Measurements from ENCODE around the gene MYBPC1.
"Not testable (repeated sequence)": the region's sequence is repeated elsewhere in the genome, so short reads cannot be mapped to it uniquely, and the experiment has no call there.

Gene MYBPC1

DNA sequence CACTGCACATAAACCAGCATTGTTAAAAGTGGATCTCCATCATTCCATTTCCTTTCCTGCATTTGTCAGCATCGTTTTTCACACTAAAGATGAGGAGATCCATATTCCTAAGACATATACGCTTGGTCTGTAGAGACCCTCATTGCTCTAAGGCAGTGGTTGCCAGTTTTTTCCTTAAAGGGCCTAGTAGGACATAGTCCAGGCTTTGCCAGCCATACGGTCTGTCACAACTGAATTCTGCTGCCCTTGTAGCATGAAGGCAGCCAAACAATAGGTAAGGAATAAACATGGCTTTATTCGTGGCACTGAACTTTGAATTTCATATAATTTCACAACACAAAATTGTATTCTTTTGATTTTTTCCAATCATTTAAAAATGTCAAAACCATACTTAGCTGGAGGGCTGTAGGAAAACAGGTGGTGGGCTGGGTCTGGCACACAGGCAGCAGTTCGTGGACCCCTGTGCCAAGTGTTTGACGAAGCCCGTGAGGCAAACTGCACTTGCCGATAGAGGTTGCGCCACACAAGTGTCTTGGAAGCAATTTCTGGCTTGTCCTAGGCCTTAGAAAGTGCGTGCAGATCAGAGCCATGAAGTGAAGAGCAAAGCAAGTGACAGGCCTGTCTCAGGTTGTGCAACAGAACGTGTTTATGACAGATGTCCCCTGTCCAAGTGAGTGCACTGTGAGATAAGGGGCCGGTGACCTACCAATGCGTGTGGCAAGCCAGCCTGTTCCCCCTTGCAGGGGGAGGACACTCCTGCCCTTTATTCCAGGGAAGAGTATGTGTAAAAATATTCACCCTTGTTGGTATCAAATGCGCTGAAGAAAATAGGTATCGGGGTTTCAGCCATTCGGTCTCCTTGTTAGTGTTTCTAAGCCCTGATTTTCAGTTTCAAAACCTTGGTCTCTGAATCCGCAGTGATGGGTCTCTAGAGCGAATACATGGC, 101.8 kb downstream of the MYBPC1 start:
- no peak for DNase-seq

DNA sequence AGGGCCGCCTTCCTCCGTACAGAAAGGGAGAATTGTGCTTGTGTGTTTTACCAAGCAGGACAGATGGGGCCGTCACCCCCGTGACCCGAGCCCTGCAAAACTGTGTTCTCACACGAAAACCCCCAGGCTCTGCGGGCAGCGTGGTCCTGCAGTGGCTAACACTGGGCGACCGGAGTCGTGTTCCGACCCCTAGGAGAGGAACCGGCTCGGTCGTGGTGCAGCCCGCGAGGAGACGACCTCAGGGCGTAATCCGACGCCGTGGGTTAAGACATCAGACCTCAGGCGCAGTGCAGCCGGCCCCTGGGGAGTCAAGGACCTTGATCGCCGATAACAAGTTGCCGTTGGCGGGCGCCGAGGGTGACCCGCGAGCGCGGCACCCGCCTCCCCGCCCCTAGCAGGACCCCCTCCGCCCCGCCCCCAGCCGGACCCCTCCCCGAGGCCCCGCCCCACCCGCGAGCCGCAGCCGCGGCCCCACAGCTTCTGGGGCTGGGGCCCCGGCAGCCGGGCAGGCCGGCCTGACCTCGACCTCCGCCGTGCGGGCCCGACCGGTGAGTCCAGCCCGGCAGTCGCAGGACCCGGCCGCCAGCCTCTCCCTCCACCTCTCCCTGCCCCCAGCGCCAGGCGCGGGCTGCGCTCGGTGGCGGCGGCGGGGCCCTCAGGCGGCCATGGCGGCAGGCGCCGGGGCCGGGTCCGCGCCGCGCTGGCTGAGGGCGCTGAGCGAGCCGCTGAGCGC, 102.6 kb downstream of the MYBPC1 start, which contains the start of gene CHPT1:
Gene CHPT1, plus strand, starts transcription at position 444 of the 733 bp plus-strand sequence. Its CDS starts 222 bp downstream, at position 666.
- DNase-seq, result peak; percentile 18

DNA sequence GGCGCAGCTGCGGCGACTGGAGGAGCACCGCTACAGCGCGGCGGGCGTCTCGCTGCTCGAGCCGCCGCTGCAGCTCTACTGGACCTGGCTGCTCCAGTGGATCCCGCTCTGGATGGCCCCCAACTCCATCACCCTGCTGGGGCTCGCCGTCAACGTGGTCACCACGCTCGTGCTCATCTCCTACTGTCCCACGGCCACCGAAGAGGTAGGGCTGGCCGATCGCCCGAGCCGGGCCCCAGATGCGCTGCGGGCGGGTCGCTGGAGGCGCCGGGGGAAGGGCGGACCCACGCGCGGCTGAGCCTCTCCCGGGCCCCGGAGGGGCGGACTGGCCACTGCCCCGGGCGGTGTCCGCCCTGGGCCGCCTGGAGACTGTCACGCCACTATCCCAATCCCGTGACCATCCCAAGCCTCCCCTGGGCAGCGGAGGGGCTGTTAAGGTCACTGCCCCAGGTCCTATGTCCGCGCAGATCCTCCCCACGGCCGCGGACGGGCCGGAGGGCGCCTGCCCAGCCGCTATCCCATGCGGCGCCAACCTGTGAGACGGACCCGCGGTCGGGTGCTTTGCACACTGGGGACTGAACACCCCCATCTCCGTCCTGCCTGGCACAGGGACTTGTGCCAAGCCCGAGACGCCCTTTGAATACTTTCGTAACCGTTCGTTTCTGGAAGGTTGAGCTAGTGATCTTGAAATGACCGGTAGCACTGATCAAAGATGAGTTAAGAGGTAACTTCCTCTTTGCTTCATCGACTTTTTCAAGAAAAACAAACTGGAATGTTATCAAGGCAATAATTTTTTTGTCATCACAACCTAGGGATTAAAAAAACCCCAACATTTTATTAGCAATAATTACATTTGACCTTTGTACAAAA, 103.4 kb downstream of the MYBPC1 start:
- DNase-seq, result peak; percentile 40

DNA sequence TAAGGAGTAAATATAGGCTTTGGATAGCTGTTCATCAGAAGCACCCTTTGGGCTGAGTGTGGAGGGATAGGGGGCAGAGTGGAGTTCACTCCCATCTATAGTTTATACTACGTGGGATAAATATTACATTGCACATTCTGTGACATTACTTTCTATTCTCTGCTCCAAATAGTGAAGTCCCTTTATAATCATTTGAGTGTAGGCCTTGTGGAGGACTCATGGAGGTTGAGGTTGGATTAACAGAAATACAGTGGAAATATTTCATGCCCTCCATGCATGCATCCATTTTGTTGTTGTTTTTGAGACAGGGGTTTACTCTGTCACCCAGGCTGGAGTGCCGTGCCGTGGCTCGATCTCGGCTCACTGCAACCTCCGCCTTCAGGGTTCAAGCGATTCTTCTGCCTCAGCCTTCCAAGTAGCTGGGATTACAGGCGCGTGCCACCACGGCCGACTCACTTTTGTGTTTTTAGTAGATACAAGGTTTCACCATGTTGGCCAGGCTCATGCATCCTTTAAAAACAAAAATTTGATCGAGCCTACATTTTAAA, 104.1 kb downstream of the MYBPC1 start:
- DNase-seq, result peak; percentile 8

DNA sequence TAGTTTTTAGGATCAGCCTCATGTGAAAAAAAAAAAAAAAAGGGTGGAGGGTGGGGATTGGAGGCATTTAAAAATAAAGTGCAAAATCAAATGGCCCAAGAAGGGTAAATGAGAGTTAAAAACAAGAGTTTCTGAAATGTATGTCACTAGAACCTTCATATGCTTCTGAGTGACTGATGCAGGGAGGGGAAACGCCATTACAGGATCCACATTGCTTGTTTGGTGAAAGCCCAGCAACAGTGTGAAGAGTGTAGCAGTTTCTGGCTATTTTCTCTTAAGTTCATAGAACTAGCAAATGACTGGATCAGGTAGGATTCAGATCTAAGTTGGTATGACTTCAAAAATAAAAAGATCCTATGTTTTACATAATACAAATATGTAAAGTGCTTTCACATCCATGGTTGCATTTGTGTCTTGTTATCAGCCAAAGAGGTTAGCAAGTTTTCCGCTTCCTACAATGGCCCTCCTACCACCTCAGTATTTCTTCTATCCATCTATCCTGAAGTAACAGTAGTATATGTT, 105.6 kb downstream of the MYBPC1 start:
- DNase-seq, result no peak

DNA sequence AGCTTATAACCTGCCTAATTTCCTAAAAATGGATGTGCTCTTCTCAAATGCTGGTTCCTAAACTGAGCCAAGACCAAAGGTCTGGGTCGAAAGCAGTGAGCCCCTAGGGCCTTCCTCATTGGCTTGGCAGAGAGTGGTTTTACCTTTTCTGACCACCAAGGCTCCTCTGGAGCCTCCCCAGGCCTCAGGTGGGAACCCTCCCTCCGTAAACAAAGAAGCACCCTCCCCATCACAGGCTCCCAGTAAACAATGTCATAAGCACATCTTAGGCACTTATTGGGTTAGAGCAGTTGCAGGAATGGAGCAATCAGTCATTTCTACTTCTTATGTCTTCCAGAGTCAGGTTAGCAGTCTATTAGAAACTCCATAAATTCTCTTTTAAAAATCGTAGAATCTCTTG, 108.7 kb downstream of the MYBPC1 start:
- DNase-seq, result no peak

DNA sequence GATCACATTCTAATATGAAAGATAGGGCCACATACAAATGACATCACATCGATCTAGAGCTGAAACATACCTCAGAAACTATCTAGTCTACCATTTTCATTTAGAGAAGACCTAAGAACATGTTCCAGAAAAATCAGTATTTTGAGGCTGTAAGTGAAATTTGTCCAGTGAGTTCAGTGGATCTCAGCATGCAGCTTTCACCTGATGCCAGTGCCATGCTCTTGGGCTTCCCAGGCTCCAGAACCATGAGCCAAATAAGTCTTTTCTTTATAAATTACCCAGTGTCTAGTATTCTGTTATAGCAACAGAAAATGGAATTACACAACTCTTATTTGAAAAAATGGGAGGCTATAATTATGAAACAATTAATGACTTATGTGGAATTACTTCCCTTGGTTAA, 111.6 kb downstream of the MYBPC1 start:
- no peak for DNase-seq

DNA sequence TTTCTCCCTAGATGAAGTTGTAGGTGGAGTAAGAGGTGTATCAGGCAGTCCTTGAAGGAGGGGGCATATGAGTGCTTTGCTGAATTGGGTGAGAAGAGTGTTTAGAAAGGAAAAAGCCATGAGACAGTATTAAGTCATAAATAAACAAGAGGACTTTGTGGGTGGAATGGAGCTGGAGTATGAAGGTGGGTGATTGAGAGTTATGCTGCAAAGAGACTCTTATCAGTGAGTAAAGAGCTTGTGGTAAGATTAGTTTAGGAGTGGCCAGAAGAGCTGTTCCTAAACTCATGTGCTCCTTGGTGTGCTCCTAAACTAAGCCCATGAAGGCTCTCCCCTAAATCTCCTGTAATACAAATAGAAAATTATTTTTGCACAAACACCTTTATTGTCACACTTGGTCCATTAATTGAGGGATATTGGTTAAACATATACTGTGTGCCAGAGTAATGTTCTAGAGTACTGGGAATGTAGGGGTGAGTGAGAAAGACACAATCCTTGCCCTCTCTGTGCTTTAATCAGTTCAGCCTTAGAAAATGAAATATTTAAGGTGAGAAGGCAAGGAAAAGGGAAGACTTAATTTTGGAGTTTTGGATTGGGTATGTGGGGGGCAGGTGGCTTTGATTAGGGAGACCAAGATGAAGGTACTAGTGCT, 112.5 kb downstream of the MYBPC1 start:
- DNase-seq, result no peak

DNA sequence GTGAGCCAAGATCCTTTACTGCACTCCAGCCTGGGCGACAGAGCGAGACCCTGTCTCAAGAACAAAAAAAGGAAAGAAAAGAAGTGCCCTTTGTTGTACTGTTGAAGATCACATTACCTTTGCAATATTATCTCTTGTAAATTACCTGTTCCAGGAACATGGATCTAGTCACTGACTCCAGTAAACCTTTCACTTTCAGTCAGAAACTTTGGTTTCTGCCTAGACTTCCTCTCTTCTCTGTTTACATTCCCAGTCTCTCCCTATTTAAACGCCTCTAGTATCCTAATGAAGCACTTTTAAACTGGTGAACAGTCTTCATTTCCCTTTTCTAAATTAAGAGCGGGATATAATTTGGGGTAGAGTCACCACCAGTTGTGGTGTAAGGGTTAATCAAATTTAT, 115.5 kb downstream of the MYBPC1 start:
- no peak for DNase-seq

DNA sequence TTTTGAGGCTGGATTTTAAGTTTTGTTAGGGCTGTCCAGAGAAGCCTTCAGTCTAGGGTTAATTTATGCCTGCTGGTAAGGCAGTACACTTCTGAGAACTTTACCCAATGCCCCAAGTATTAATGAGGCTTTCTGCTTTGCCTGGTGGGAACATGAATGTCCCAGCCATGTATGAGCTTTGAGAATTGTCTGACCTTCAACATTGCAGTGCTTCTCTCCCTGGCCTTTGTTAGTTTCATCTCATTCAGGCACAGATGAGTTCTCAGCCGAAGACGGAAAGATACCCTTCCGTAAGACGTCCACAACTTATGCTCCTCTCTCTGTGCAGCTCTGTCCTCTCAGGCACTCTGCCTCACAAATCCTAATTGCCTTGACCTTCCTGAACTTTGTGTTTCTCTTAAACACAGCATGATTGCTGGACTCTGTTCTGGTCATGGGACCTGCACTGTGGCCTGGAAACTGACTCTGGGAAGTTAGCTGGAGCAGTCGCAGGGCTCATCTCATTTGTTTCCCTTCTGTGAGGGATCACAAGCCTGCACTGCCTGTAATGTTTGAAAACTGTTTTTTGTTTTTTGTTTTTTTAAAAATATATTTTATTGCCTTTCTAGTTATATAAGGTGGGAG, 118.4 kb downstream of the MYBPC1 start:
- no peak for DNase-seq

DNA sequence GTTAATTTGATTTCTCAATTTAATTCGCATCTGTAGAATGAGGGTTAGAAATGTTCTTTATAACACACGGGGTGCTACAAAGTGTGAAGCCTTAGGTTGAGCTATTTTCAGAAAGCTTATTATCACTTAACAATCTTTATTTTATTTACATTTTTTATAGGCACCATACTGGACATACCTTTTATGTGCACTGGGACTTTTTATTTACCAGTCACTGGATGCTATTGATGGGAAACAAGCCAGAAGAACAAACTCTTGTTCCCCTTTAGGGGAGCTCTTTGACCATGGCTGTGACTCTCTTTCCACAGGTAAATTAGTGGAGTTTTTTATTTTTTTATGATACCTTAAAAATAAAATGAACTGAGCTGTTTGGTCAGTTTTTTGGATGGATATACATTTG, 119.2 kb downstream of the MYBPC1 start:
- DNase-seq, result no peak

DNA sequence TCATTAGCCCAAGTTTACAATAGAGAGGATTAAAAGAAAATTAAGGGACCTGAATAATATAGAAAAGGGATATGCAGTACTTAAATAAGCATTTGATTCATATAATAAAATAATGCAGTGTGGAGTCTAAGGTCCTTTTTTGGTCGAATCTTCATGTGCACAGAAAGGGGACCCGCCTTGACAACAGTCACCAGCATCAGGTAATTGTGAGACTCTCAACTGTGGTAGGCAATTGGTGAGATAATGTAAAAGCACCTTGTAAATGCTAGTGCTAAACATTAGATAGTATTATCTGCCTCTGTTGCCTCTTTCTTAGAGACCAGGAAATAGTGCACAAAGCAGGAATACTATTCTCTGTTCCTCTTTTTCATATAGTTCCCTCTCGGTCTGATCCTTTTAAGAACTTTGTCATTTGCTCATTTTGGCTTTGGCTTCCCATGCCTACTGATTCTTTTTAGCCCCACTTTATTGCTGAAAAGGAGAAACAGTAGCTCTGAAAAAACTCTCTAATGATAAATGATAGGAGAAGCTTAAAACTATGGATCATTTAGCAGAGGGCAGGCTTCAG, 120.2 kb downstream of the MYBPC1 start:
- DNase-seq, result no peak

DNA sequence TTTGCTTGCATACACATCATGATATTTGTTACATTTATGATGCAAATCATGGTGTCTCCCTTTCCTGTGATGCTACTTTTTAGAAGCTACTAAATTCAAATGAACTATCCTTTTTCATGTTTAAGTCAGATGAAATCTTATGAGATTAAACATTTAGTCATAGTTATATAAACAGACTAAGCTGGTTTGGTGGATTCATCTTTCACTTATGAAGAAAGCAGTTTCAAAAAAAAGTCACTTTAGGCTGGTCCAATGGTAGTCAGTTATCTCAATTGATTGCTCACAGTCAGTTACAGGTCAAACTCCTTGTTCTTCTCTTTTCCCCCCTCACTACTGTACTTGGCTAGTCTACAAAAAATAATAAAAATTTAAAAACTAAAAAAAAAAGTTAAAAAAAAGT, 124.8 kb downstream of the MYBPC1 start:
- no peak for DNase-seq

DNA sequence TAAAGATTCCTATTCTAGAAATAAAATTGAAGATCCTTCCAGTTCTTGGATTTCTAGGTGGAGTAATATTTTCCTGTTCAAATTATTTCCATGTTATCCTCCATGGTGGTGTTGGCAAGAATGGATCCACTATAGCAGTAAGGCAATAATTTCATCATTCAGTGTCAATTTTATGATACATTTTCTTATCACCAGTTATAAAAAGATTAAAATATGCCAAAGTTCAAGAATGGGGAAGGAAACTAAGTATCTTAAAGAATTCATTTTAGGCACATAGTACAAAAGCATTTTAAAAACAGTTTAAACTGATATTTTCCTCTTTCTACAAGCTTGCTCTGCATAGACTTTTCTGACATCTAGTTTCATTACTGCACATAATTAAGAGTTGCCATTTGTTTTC, 125.3 kb downstream of the MYBPC1 start:
- no peak for DNase-seq

DNA sequence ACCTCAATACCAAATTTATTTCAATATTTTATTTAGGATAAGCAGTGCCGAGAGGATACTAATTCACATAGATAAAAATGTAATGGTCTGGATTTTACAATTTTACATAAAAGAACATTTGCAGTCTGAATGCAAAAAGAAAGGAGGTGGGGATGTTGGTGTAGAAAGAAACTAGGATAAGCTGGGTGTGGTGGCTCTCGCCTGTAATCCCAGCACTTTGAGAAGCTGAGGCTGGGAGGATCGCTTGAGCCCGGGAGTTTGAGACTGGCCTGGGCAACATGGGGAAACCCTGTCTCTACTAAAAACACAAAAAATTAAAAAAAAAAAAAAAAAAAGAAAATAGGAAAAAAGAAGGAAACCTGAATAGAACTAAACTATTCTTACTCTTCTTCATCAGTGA, 127.6 kb downstream of the MYBPC1 start:
- DNase-seq, result no peak

DNA sequence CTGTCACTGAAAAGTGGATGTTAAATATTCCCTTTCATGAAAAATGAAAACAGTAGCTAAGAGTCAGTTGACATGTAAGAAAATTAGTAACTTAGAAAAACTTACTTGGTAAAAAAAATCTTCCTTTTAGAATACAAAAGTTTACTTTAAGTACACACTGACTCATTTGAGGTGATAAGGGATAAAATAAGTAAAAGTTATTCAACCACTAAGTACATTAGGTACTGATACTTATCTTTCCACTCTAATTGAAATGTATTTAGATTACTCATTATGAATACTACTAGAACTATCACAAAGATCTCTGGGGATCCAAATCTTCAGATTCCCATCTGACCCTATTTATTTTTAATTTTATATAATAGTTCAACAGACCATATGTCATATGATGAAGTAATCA, 132.3 kb downstream of the MYBPC1 start:
- DNase-seq, result no peak

DNA sequence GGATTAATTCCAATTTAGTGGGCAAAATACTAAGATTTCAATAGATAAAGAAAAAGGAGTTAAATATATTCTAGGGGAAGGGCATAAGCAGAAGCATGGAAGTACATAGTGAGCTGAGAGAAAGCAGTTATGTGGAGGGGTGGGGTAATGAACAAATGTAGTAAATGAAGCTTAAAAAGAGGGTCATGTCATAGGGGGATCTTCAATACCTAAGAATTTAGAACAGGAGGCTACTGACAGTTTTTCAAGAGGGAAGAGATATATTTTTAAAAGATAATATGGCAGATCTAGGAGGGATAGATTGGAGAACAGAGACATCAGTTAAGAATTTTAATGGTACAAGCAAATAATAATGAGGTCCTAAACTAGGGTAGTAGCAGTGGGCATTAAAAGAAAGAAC, 135.1 kb downstream of the MYBPC1 start:
- DNase-seq, result no peak

DNA sequence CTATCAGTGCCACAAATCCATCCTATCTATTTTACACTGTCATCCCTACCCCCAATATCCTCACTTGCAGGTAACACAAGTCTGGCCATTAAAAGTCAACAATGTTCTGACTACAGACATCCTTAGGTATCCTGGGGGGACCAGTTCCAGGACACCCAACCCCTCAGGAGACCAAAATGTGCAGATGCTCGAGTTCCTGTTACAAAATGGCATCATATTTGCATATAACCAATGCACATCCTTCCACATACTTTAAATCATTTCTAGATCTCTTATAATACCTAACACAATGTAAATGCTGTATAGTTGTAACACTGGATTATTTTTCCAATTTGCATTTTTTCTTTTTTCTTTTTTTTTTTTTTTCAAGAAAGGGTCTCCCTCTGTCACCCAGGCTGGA, 137.5 kb downstream of the MYBPC1 start:
- no peak for DNase-seq

DNA sequence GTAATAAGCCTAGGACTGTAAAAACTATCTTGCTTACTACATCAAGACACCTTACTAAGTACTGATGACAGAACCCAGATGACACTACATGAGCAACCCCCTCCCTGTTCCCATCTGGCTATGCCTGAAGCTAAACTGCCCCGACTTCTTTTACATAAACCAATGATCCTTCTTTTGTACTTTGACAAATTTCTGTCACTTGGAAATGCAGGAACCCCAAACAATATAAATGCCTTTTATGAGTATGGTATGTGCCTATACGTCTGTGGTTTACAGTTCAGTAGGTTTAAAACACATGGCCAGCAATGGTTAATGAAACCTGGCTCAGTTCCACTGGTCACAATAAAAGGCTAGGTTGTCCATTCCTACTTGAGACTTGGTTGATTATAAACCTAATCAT, 138.4 kb downstream of the MYBPC1 start:
- no peak for DNase-seq

DNA sequence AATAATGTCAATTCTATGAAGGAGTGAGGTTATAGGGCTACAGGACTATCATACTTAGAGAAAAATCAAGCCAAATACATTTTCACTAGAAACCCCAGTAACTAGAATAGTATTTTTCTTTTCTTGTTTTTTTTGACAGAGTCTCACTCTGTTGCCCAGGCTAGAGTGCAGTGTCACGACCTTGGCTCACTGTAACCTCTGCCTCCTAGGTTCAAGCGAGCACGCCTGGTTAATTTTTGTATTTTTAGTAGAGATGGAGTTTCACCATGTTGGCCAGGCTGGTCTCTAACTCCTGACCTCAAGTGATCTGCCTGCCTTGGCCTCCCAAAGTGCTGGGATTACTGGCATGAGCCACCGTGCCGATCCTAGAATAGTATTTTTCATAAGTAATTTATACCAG, 139.7 kb downstream of the MYBPC1 start:
- DNase-seq, result not testable (repeated sequence)

Data from fibroblast of skin of right quadriceps (primary cell).